NCI-H146 (cell line): ENCODE results near the gene SEMA4C.

Experiments used
- DNase-seq: peaks from one replicate; lab custom pipeline; 2025; lab: John Stamatoyannopoulos, UW

Gene SEMA4C

GRCh38 chr2:96881349-96882195 is 11.7 kb upstream of the SEMA4C start:
- DNase-seq = no peak

GRCh38 chr2:96880891-96881273 is 11.0 kb upstream of the SEMA4C start:
- no peak for DNase-seq

GRCh38 chr2:96879545-96880040 is 9.7 kb upstream of the SEMA4C start:
- DNase-seq = no peak

GRCh38 chr2:96878796-96879544 is 9.1 kb upstream of the SEMA4C start:
- no peak for DNase-seq

- DNase-seq = no peak
Measured at GRCh38 chr2:96878171-96878570, 8.3 kb upstream of the SEMA4C start.

- DNase-seq = no peak
Measured at GRCh38 chr2:96877631-96878092, 7.8 kb upstream of the SEMA4C start.

- no peak for DNase-seq
Measured at GRCh38 chr2:96877042-96877451, 7.2 kb upstream of the SEMA4C start.

GRCh38 chr2:96876269-96877041 is 6.6 kb upstream of the SEMA4C start:
- DNase-seq = no peak

GRCh38 chr2:96875498-96876268 is 5.8 kb upstream of the SEMA4C start:
- DNase-seq = no peak

- peak; percentile 20 for DNase-seq
Measured at GRCh38 chr2:96874198-96874831, 4.4 kb upstream of the SEMA4C start.

GRCh38 chr2:96873651-96874096 is 3.8 kb upstream of the SEMA4C start:
- no peak for DNase-seq

- DNase-seq = no peak
Measured at GRCh38 chr2:96872591-96873349, 2.9 kb upstream of the SEMA4C start.

GRCh38 chr2:96870626-96871255 is 861 bp upstream of the SEMA4C start:
- peak; percentile 62 for DNase-seq

GRCh38 chr2:96869281-96869821 is 529 bp downstream of the SEMA4C start:
- DNase-seq = peak; percentile 53

GRCh38 chr2:96868555-96869280 is 1.2 kb downstream of the SEMA4C start:
- peak; percentile 84 for DNase-seq

GRCh38 chr2:96867756-96868554 is 1.9 kb downstream of the SEMA4C start:
- no peak for DNase-seq

GRCh38 chr2:96866986-96867755 is 2.7 kb downstream of the SEMA4C start:
- DNase-seq = no peak
